A673 (cell line): ENCODE results near the gene C3orf18. TPM values are rescaled to one million over a fixed set of nuclear protein-coding genes. Genes with fewer than 3 reads are reported as not detected.

ENCODE experiments used
- BruUV-seq: library from RNA; stranded (reverse); fragments of 400-500 nt; replicated peaks from 2 replicates; lab custom pipeline; 2021; lab: Mats Ljungman, UMichigan
- CTCF ChIA-PET: fragments of 300-600 bp; sonication (Branson Sonifier 250); formaldehyde crosslinking; loops from one replicate; lab custom pipeline; 2022; ENCODE audit warnings: antibody characterized with exemption; lab: Charles Lee
- POLR2A ChIA-PET: fragments of 300-600 bp; sonication (Branson Sonifier 250); formaldehyde crosslinking; loops from one replicate; lab custom pipeline; 2022; ENCODE audit warnings: antibody characterized with exemption; ENCODE audit not compliant: low non-redundant PET; lab: Charles Lee
- DNase-seq: peaks from one replicate; pipeline ENCODE4 v3.0.0-alpha.2; 2015; ENCODE audit warnings: low spot score
- H3K27ac ChIP-seq: fragments of 200-600 bp; sonication (generic); 2 replicates; pipeline ENCODE4 v1.5.1; 2016; ENCODE audit warnings: mixed run types, low read depth, mild to moderate bottlenecking, mixed read lengths, antibody characterized with exemption, low read length; ENCODE audit not compliant: poor library complexity, severe bottlenecking
- H3K27me3 ChIP-seq: fragments of 200-600 bp; sonication (generic); replicated peaks from 2 replicates; pipeline ENCODE4 v1.6.1; 2017; ENCODE audit warnings: mixed run types, low read depth, mild to moderate bottlenecking, mixed read lengths, antibody characterized with exemption, low read length; ENCODE audit not compliant: insufficient read depth, poor library complexity
- H3K36me3 ChIP-seq: fragments of 200-600 bp; sonication (generic); 2 replicates; pipeline ENCODE4 v1.6.1; 2016; ENCODE audit warnings: mixed run types, mild to moderate bottlenecking, mixed read lengths, antibody characterized with exemption, low read length; ENCODE audit not compliant: insufficient read depth, poor library complexity, severe bottlenecking
- H3K4me1 ChIP-seq: fragments of 200-600 bp; sonication (generic); 2 replicates; pipeline ENCODE4 v1.6.1; 2017; ENCODE audit warnings: mixed run types, mild to moderate bottlenecking, mixed read lengths, antibody characterized with exemption, low read length; ENCODE audit not compliant: insufficient read depth, poor library complexity, severe bottlenecking
- H3K4me3 ChIP-seq: fragments of 200-600 bp; sonication (generic); 2 replicates; pipeline ENCODE4 v1.5.1; 2016; ENCODE audit warnings: low read depth, mixed run types, mild to moderate bottlenecking, mixed read lengths, low read length; ENCODE audit not compliant: poor library complexity, severe bottlenecking
- H3K9me3 ChIP-seq: fragments of 200-600 bp; sonication (generic); 2 replicates; pipeline ENCODE4 v1.6.1; 2016; ENCODE audit warnings: mixed run types, low read depth, mild to moderate bottlenecking, mixed read lengths, antibody characterized with exemption, low read length; ENCODE audit not compliant: poor library complexity, severe bottlenecking
- EZH2 ChIP-seq: fragments of 200-600 bp; sonication (generic); IDR thresholded peaks from 2 replicates; pipeline ENCODE4 v1.6.1; 2017; ENCODE audit warnings: borderline replicate concordance, low read depth, mild to moderate bottlenecking, mixed read lengths, antibody characterized with exemption, low read length; ENCODE audit not compliant: poor library complexity, severe bottlenecking
- intact Hi-C: fragments of 100-400 bp; cut with micrococcal nuclease; formaldehyde crosslinking; loops from one replicate; pipeline ENCODE4 v1.10.0; 2022; ENCODE audit not compliant: unreplicated experiment
- total RNA-seq: library from RNA; stranded (reverse); gene quantifications from 2 replicates; pipeline ENCODE4 v1.2.3, GENCODE V29; 2021
- TF ChIP-seq, protein P1 (sequence below): fragments of 300-800, 200-600 bp; sonication (generic); conservative IDR thresholded peaks from 2 replicates; pipeline ENCODE4 v1.5.1; 2017; ENCODE audit warnings: low read depth, mild to moderate bottlenecking, antibody characterized with exemption, low read length, moderate library complexity, mixed read lengths

Gene C3orf18
- total RNA-seq, 1 experiment from 2014 or later: 1.5 TPM

DNA sequence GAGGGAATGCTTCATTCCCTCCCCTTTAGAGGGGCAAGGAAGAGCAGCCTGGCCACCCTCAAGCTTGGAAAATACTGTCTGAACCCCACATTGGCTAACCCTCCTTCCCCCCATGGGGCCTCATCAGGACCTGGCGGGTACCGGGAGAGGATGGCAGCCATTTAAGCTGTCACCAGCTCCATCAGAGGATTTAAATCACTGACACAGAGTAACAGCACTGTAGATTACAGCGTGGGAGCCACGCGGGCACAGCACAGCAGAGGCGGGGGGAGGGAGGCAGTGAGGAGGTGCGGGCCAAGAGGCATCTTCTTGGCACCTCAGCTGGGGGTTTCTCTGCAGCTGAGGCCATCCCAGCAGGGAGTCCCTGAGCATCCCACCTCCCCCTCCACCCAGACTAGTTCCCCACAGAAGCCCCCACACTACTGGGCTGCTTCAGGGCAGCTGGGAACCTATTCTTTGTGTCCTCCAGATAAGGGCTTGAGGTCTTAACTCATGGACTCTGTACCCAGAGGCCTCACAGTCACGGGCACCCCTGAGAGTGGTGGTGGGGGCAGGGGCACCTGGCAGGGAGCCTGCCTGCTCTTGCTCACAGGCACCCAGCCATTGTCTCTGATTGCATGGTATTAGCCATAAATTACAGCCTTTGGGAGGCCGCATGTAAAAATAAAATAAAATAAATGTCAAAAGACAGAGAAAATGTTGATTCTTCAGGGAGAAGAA is 42.2 kb downstream of the C3orf18 start:
- Histone ChIP-seq H3K4me1 (no peaks in the 10 kb centered on the region), H3K27me3 (no peaks in the 10 kb centered on the region), H3K27ac (no peak overlapping the region), H3K36me3 (no peaks in the 10 kb centered on the region), H3K4me3 (no peak overlapping the region), H3K9me3 (no peaks in the 10 kb centered on the region)
- ChIA-PET POLR2A (no interaction called here), CTCF (no interaction called here)
- intact Hi-C loops: no loop called here
- TF ChIP-seq EZH2: no peak
- TF ChIP-seq, protein P1, sequence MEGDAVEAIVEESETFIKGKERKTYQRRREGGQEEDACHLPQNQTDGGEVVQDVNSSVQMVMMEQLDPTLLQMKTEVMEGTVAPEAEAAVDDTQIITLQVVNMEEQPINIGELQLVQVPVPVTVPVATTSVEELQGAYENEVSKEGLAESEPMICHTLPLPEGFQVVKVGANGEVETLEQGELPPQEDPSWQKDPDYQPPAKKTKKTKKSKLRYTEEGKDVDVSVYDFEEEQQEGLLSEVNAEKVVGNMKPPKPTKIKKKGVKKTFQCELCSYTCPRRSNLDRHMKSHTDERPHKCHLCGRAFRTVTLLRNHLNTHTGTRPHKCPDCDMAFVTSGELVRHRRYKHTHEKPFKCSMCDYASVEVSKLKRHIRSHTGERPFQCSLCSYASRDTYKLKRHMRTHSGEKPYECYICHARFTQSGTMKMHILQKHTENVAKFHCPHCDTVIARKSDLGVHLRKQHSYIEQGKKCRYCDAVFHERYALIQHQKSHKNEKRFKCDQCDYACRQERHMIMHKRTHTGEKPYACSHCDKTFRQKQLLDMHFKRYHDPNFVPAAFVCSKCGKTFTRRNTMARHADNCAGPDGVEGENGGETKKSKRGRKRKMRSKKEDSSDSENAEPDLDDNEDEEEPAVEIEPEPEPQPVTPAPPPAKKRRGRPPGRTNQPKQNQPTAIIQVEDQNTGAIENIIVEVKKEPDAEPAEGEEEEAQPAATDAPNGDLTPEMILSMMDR: no peak
- DNase-seq: no peak
- no TSS peak for BruUV-seq

DNA sequence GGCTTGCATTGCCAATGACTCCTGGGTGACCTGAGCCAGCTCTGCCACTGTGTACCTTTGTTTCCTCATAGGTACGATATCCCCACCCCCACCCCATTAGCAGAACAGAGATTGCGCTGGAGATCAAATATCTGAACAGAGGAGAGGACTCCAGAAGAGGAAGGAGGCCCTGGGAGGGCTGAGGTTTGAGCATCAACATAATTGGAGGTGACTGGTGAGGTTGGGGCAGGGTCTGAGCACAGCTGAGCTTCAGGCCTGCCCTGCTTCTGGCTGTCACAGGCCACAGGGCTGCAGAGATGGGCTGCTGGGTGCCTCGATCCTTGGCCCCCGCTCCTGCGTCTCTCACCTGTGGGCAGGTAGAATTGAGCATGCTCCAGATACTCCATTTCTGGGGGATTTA is 42.8 kb downstream of the C3orf18 start:
- no TSS peak for BruUV-seq
- Histone ChIP-seq H3K9me3 (no peaks in the 10 kb centered on the region), H3K36me3 (no peaks in the 10 kb centered on the region), H3K27ac (no peak overlapping the region), H3K4me3 (no peak overlapping the region), H3K4me1 (no peaks in the 10 kb centered on the region), H3K27me3 (no peaks in the 10 kb centered on the region)
- ChIA-PET POLR2A (no interaction called here), CTCF (no interaction called here)
- DNase-seq: no peak
- intact Hi-C loops: no loop called here
- TF ChIP-seq EZH2: no peak
- TF ChIP-seq, protein P1: no peak

DNA sequence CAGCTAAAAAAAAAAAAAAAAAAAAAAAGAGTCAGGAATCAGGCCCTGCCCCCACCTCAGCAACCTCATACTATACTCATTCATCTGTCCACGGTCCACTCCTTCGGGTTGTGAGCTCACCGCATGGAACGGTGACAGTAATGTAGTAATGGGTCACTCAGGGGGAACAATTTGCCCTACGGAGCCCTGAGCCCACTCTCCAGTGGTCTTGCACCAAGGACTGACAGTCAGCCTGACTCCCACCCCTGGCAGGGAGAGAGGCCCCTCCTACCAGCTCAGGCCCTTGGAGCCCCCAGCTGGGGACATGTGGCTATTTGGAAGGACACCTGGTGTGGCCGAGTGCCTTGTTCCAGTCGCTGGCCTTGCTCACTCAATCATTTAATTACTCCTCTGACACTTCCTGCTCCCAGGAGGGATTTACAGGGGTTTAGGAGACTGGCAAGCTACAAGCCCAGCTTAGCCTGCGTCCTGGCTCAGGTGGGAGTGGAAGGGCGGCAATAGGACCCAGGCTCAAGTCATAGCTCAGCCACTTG is 44.2 kb downstream of the C3orf18 start:
- ChIA-PET POLR2A (no interaction called here), CTCF (no interaction called here)
- intact Hi-C loops: no loop called here
- Histone ChIP-seq H3K9me3 (no peaks in the 10 kb centered on the region), H3K4me1 (no peaks in the 10 kb centered on the region), H3K27ac (no peak overlapping the region), H3K27me3 (no peaks in the 10 kb centered on the region), H3K36me3 (no peaks in the 10 kb centered on the region), H3K4me3 (no peak overlapping the region)
- BruUV-seq: no TSS peak
- TF ChIP-seq, protein P1: no peak
- no peak for TF ChIP-seq EZH2
- no peak for DNase-seq
